HG03045 (cell line): ENCODE measurements around the gene DENND1A.

Experiments used
- ATAC-seq: cut with Tn5 transposase; IDR thresholded peaks from one replicate; pipeline ENCODE4 v1.9.1; 2021; ENCODE audit warnings: mild to moderate bottlenecking, moderate library complexity; ENCODE audit not compliant: unreplicated experiment

Gene DENND1A

DNA sequence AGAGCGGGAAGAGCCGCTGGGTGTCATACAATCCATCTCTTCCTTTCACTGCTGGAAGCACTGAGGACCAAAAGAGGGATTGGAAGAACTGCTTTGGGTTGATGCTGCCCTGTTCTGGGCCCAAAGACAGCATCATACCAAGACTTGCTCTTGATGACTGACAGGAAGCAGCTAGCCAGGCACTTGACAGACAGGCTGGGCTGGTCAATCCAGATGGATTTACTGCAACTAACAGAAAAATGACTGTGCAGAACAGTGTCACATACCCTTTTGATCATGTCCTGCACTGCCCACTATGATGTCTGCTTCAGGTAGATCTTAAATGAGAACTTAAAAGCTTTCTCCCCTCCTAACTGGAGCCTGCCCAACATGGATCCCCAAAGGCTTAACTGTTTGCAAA is 416.4 kb downstream of the DENND1A start:
- no peak for ATAC-seq

DNA sequence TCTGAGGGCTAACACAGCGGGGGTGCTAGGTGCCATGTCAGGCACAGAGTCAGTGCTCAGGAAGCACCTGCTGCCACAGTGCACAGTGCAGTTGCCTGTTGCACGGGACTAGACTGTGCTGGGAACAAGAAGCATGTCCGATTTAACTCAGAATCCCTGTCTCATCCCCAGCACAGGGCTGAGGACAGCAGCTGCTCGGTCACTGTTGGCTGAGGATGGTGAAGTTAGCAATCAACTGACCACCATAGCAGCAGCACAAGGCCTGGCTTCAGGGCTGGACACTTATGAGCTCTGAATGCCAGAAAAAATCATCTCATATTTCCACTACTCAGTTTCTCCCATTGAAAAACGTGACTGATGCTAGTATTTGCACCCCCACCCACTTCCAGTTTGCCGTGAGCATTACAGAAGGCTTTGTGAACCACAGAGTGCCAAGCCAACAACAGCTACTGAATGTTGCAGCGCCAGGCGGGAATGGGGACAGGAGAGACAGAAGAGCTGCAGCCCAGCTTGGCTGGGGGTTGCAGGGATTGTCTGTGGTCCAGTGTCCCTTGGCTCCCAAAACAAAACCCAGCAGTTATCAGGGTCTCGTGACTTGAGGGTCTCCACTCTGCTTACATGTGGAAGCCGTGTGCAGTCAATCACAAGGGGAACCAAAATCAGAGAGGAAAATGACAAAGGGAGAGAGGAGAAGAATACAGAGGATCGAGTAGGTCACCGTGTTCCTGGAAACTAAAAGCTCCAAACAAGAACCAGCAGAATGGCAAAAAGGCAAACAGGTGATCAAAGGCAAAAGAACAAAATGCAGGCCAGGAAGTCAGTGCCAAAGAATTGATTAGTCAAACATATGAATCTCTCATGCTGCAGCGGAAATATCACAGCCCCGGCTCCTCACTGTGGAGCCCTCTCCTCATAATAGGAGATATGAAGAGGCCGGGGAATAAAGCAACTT is 418.3 kb downstream of the DENND1A start:
- ATAC-seq: no peak

GRCh38 chr9:123509646-123510045 is 420.3 kb downstream of the DENND1A start:
- no peak for ATAC-seq

GRCh38 chr9:123508048-123508447 is 421.9 kb downstream of the DENND1A start:
- ATAC-seq: no peak

GRCh38 chr9:123505496-123505895 is 424.4 kb downstream of the DENND1A start:
- no peak for ATAC-seq

- ATAC-seq: no peak
These were observed 429.6 kb downstream of the DENND1A start for GRCh38 chr9:123500336-123500735.

DNA sequence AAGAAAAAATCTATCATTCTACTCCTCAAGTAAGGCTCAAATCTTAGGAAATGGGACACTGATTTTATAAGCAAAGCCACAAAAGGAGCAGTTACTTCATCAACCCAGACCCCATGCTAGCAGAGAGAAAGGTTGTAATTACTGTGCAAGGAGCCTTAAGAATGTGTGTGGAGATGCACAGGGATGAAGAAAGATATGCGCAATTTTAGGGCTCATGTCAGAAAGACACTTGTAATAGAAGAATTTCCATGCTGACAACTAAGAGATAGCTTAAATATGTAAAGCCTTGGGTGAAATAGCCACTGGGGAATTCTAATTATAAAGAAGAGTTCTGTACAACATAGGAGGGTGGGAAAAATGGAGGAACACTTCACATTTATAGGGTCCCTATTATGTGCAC is 432.1 kb downstream of the DENND1A start:
- no peak for ATAC-seq

GRCh38 chr9:123495731-123496130 is 434.2 kb downstream of the DENND1A start:
- ATAC-seq: no peak

DNA sequence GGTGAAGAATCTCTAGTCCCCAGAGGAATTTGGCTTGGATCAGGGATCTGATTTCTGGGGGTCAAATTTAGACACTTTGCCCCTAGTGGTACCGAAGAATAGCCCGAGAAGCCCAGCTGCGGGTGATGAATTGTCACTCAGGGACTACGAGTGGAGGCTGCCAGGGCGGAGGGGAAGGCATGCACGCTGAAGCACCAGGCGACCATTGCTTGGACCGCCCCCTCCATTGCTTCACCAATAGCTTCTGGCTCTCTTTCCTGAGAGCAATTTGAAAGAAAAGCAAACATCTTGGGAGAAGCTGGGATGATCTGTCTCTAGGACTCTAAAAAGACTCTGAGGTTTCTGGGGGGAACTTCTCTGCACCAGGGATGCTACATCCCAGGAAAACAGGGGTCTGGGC is 436.3 kb downstream of the DENND1A start:
- ATAC-seq: no peak

DNA sequence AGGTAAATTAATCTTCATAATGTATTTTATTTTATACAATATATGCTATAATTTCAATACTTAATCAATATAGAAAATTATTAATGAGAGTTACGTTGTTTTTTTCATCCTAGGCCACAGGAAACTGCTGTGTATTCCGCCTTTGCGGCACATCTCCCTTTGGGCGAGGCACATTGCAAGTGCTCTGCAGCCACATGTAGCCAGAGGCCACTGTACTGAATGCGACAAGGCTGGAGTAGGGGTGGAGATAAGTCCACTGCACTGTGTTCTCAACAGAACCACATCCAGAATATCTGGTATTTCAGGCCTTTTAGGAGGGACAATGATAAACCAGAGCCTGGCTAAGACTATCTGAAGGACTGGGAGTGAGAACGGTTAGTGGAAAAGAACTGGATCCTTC is 439.2 kb downstream of the DENND1A start:
- ATAC-seq: no peak

- ATAC-seq: no peak
These were observed 441.1 kb downstream of the DENND1A start for GRCh38 chr9:123488722-123489321.

DNA sequence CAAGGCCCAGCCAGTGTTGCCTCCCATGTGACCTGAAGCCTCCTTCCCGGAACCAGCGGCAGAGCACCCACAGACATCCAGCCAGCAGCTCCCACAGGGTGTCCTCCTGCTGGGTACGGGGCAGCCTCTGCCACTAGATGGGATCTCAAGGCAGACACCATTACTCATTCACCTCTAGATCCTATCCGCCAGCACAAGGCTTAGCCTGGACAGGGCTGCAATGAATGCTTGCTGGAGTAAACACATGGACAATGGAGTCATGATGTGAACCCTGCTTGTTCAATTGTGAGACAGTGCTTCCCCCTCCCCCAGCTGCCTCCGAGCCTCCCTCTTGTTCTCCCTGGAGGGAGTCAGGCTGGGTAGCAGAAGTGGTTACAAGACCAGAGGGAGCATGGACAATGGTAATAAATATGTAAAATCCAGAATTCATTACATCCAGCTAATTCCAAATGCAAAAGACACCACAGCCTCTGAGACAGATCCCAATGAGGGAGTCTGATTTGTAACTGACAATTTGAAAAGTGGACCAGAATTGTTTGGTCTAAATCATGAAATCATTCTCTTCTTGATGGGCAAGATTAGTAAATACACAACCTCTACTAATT is 441.9 kb downstream of the DENND1A start:
- ATAC-seq: no peak

DNA sequence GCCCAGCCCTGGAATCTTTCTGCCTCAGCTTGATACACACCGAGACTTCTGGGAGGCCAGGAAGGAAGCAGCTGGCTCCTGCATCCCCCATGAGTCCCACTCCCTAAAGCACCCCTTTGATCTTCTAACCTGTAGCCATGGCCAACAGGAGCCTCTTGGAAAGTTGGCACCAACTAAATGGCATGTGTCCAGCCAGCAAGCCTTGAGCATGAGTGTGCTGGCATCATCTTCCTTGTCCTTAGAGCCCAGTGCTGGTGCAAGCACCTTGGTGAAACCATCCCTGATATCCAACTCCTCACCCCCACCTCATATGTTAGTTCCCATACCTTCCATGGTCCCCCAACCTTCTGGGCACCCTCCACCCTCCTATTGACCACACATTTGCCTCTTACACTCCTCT is 443.5 kb downstream of the DENND1A start:
- ATAC-seq: no peak

DNA sequence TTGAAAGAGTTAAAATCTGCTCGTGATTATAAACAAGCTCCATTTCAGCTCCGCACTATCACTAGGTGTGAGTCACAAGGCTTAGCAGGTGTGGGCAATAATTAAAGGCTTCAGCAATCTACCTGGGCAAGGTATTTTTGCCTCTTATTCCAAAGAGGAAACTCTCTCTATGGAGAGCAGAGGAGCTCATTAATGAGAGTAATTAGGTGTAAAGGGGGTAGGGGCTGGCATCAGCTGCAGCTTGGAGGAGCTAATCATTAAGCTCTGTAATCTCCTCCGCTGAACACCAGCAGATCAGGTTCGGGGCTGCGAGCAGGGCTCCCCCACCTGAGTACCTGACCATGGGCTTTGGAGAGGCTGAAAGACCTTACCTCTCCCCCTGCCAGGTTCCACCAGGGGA is 444.7 kb downstream of the DENND1A start:
- no peak for ATAC-seq

DNA sequence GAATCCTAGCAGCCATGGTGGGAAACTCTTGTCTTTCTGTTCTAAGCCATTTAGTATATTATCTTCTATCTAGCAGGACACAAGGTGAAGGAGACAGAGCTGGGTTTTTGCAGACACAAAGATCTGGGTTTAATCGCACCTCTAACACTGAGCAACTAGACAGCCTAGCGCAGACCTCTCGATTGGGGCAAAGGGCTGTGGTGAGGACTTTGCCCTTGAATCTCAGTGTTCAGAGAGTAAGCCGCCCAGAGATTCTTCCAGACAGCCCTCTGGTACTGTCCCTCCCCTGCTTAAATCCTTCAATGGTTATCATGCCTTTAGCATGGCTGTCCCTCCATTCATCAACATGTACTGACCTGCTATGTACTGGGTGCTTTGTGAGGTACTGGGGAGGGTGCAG is 445.8 kb downstream of the DENND1A start:
- no peak for ATAC-seq

DNA sequence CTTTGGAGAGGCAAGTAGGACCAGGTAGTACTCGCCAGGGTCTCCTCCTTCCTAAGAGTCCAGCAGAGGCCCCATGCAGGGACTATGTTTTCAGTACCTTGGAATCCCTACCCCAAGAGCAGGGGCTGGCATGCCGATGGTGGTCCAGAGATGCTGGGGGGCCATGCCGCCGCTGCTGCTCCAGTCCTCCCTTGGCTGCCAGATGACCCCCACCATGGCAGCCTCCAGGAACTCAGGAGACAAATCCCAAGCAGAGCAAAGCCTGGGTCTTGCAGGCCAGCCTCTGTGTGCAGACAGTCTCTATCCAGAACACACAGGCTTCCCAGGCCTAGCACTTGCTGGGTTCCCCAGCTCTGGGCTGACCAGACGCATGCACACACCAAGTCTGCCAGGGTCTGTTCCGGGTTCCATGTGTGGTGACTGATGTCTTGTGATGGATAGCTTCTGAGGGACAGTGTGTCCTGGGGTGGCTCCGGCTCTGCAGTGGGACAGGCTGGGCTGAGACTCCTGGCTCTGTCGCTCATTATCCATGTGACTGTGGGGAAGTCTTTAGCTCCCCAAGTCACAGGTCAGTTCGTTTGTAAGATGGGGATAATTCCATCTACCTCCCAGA is 446.6 kb downstream of the DENND1A start:
- no peak for ATAC-seq

GRCh38 chr9:123482295-123482968 is 447.5 kb downstream of the DENND1A start:
- ATAC-seq: no peak

GRCh38 chr9:123481209-123481865 is 448.6 kb downstream of the DENND1A start:
- ATAC-seq: no peak

- ATAC-seq: no peak
These were observed 449.1 kb downstream of the DENND1A start for GRCh38 chr9:123480791-123481190.

- no peak for ATAC-seq
These were observed 449.8 kb downstream of the DENND1A start for GRCh38 chr9:123480096-123480495.
